ENCODE data around the gene TXNL4A. TPM values are rescaled to one million over a fixed set of nuclear protein-coding genes. Genes with fewer than 3 reads are reported as not detected.

The TXNL4A gene
- total RNA-seq, 6 experiments from 2014 or later: 18.5 to 53.9 (median 37.8) TPM

DNA sequence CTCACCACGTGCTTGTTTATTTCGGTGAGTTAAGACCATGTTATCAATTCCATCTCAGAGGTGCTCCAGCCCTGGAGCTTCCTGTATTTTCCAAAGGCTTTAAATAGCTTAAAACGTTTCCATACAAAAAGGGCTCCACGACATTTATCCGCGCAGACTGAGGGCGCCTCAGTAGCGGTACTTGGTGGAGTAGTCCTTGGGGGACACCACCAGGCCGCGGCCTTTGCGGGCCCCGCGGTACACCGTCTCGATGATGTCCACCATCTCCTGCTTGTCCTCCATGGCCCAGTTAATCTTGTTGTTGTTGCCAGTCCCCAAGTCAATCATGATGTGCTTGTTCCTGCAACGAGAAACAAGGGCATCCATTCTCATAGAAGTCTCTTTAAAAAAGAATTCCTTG, 14.8 kb downstream of the TXNL4A start:
- DNase-seq (no peak), ATAC-seq (no peak)
- Histone ChIP-seq H3K27me3 (no peaks in the 10 kb centered on the region), H3K9me3 (no peaks in the 10 kb centered on the region), H3K27ac (no peak overlapping the region), H3K4me1 (peaks cover 0 to 16% (median 5%) of the 10 kb centered on the region in 4 donors), H3K36me3 (peaks cover 0 to 27% (median 13%) of the 10 kb centered on the region in 4 donors), H3K4me3 (no peak overlapping the region)
- no peak for TF ChIP-seq POLR2A (IDR thresholded peaks at IDR 0.05)
- TF ChIP-seq, protein P1, sequence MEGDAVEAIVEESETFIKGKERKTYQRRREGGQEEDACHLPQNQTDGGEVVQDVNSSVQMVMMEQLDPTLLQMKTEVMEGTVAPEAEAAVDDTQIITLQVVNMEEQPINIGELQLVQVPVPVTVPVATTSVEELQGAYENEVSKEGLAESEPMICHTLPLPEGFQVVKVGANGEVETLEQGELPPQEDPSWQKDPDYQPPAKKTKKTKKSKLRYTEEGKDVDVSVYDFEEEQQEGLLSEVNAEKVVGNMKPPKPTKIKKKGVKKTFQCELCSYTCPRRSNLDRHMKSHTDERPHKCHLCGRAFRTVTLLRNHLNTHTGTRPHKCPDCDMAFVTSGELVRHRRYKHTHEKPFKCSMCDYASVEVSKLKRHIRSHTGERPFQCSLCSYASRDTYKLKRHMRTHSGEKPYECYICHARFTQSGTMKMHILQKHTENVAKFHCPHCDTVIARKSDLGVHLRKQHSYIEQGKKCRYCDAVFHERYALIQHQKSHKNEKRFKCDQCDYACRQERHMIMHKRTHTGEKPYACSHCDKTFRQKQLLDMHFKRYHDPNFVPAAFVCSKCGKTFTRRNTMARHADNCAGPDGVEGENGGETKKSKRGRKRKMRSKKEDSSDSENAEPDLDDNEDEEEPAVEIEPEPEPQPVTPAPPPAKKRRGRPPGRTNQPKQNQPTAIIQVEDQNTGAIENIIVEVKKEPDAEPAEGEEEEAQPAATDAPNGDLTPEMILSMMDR (IDR thresholded peaks at IDR 0.05): no peak
- WGBS (ENCODE audit: insufficient coverage, low coverage, low lambda C conversion rate, missing lambda C conversion rate): 94% methylated on average over 16 of the region's 16 CpGs
- intact Hi-C loops (cut with DNase I): no loop called here

- Histone ChIP-seq H3K27ac (no peak overlapping the region), H3K9me3 (no peaks in the 10 kb centered on the region), H3K4me3 (no peak overlapping the region), H3K27me3 (no peaks in the 10 kb centered on the region), H3K4me1 (peaks cover 0 to 16% (median 5%) of the 10 kb centered on the region in 4 donors), H3K36me3 (peaks cover 0 to 35% (median 13%) of the 10 kb centered on the region in 4 donors)
- WGBS (ENCODE audit: insufficient coverage, low coverage, low lambda C conversion rate, missing lambda C conversion rate): 92% methylated on average over 2 of the region's 3 CpGs
- ATAC-seq (no peak), DNase-seq (no peak)
- no peak for TF ChIP-seq POLR2A (IDR thresholded peaks at IDR 0.05)
- TF ChIP-seq, protein P1 (IDR thresholded peaks at IDR 0.05): no peak
- intact Hi-C loops (cut with DNase I): no loop called here
These were observed 15.6 kb downstream of the TXNL4A start for GRCh38 chr18:79972720-79973119.

- Histone ChIP-seq H3K4me1 (peaks cover 0 to 12% (median 4%) of the 10 kb centered on the region in 4 donors), H3K27me3 (no peaks in the 10 kb centered on the region), H3K27ac (no peak overlapping the region), H3K36me3 (peaks cover 0 to 41% (median 13%) of the 10 kb centered on the region in 4 donors), H3K9me3 (no peaks in the 10 kb centered on the region), H3K4me3 (no peak overlapping the region)
- DNase-seq: no peak
- TF ChIP-seq, protein P1 (IDR thresholded peaks at IDR 0.05): no peak
- TF ChIP-seq POLR2A (IDR thresholded peaks at IDR 0.05): no peak
- ATAC-seq: no peak
- 71% methylated on average over 6 of the region's 9 CpGs for WGBS (ENCODE audit: insufficient coverage, low coverage, low lambda C conversion rate, missing lambda C conversion rate)
- intact Hi-C loops (cut with DNase I): no loop called here
These were observed 16.4 kb downstream of the TXNL4A start for GRCh38 chr18:79971986-79972385.

- no peak overlapping the region for H3K27ac ChIP-seq
- peaks cover 0 to 6% (median 2%) of the 10 kb centered on the region in 4 donors for H3K4me1 ChIP-seq
- DNase-seq: no peak
- no peak overlapping the region for H3K4me3 ChIP-seq
- intact Hi-C loops (cut with DNase I): no loop called here
- H3K27me3 ChIP-seq: no peaks in the 10 kb centered on the region
- no peaks in the 10 kb centered on the region for H3K9me3 ChIP-seq
- ATAC-seq: no peak
- TF ChIP-seq, protein P1 (IDR thresholded peaks at IDR 0.05): no peak
- no peak for TF ChIP-seq POLR2A (IDR thresholded peaks at IDR 0.05)
- H3K36me3 ChIP-seq: peaks cover 0 to 41% (median 13%) of the 10 kb centered on the region in 4 donors
- WGBS (ENCODE audit: insufficient coverage, low coverage, low lambda C conversion rate, missing lambda C conversion rate): 81% methylated on average over 12 of the region's 17 CpGs
These were observed 17.0 kb downstream of the TXNL4A start for GRCh38 chr18:79971211-79971952.

Measured in right lobe of liver (tissue), 6 donors.